Effector CD4-positive, alpha-beta T cell (primary cell): Measurements from ENCODE around the gene PRKCZ.
"Not testable (repeated sequence)": the region's sequence is repeated elsewhere in the genome, so short reads cannot be mapped to it uniquely, and the experiment has no call there.

ENCODE experiments used
- DNase-seq: peaks from one replicate; pipeline ENCODE4 v3.0.0-alpha.2; 2020

PRKCZ gene

GRCh38 chr1:2103901-2104590, 53.8 kb downstream of the PRKCZ start:
- no peak for DNase-seq

DNA sequence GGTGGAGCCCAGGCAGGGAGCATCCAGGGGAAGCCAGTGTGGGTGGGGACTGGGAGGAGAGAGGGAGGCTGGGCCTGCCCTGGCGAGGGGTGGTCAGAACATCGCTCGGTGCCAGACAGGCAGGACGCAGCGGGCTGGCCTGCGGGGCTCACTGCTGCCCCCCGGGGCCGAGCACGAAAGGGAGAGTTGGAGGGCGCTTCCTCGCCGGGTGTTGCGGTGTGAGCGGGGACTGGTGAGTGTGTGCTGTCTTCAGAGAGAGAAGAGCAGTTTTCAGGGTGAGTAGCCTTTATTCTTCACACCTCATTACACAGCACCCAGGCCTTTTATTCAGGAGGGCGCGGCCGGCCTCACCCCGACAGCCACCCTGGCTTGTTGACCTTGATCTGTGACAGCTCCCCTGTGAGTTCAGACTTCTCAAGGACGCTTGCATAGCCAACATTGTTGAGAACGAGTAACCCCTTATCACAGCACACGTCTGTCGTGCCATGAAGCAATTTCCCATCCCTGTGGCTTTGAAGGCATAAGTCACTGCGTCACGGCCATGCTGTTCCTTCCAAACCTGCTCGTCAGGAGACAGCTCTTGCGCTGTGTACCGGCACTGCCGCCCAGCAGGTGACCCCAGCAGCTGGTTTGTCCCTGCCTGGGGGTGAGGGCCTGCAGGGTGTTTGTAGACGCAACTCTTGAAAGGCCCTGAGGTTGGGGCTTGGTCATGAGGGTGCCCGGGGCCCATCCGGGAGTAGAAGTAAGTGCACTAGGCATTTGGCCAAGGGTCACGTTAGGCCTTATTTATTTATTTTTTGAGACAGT, 54.6 kb downstream of the PRKCZ start:
- DNase-seq: no peak

- no peak for DNase-seq
These were observed 55.7 kb downstream of the PRKCZ start for GRCh38 chr1:2105781-2106524.

- DNase-seq: no peak
These were observed 56.6 kb downstream of the PRKCZ start for GRCh38 chr1:2106659-2107405.

GRCh38 chr1:2107586-2108212, 57.5 kb downstream of the PRKCZ start:
- no peak for DNase-seq

DNA sequence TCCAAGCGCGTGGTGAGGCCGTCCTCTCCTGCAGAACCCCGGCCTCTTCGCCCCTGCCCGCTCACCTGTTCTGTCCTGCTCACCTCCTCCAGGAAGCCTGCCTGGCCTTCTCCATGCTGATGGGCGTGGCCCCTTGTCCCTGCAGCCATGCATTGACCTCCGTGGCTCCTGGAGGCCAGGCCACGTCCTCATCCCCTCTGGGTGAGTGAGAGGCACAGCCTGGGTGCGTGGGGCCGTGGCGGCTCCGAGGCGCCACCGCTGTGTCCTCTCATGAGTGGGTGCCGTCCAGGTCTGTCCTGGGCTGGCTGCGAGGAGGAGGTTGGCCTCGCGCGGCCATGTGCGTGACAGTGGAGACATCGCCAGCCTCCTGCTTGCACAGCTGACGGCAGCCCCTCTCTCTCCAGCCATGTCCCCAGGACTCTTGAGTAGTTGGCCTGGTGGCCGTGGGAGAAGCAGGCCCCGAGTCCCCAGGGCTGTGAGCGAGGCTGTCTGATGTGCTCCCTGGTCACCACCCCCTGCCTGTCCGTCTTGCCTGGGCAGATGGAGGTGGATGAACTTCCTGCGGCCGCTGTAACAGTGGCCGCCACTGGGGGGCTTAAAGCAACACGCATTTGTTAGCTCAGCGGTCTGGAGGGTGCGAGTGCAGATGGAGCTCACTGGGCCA, 58.1 kb downstream of the PRKCZ start:
- DNase-seq: no peak

GRCh38 chr1:2108877-2109580, 58.8 kb downstream of the PRKCZ start:
- DNase-seq: no peak

DNA sequence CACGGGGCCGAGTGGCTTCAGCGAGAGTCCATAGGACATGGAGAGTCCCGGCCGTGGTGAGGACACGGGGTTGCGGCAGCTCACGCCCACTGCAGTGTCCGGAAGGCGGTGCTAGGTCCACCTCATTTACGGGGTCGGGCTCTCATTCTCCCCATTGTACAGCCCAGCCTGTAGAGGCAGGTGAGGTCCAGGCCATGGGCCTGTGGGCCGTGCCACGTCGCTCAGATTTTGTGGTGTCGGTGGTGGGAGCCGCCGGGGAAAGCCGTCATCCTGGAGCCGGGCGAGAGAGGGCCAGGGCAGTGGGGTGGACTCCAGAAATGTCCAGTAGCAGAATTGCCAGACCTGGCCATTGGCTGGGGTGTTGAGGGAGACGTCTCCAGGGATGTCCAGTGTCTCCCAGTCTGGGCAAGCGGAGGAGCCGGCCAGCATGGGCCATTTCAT, 59.4 kb downstream of the PRKCZ start:
- no peak for DNase-seq

GRCh38 chr1:2110191-2110737, 60.1 kb downstream of the PRKCZ start:
- DNase-seq: no peak

DNA sequence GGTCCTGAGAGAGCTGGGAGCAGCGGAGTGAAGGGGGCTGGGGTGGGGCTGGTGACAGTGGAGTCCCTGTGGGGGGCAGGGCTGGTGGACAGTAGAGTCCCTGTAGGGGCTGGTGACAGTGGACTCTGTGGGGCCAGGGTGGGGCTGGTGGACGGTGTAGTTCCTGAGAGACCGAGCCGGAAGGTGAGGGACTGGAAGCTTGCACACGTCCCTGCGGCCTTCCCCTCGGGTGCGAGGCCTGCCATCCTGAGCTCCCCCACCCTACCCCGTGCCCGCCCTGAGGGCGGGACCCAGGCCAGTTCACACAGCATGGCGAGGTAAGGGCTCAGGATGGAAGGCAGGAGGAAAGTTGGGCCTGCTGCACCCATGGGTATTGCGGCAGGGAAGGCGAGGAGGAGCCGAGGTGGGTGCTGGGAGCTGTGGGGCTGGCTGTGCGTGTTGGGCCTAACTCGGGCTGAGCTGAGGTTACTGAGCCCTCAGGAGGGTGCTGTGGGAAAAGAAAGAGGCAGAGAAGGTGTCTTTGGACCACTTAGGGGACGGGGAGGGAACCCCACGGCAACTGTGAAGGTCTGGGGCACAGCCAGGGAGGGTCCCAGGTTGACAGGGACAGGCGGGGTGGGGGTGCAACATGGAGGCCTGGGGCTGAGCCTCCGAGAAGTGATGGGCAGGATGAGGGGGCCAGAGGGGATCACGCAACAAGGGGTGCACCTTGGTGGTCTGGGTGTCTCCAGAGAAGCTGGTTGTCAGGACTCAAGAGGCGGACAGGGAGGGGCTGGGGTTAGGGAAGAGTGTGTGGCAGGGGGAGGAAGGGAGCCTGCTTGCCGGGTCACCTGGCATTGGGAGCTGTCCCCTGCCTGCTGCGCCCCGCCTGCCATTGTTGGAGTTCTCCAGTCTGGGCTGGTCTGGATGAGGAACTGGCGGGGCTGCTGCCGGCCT, 60.8 kb downstream of the PRKCZ start:
- no peak for DNase-seq

DNA sequence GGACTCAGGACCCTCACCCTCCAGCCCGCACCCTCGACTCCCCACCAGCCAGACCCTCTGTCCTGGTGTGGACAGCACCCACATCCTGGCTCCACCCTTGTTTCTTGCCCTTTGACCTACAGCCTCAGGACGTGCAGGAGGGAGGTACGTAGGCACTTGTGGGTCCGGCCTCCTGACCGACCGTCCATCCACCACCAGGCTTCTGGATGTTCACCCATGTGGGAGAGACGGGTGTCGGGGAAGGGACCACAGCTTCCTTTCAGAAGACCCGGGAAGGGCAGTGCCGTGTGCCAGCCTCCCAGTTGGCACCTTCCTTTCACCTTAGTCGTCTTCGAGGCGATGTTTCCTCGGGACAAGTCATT, 61.4 kb downstream of the PRKCZ start:
- DNase-seq: no peak

- DNase-seq: no peak
These were observed 62.1 kb downstream of the PRKCZ start for GRCh38 chr1:2112280-2112701.

DNA sequence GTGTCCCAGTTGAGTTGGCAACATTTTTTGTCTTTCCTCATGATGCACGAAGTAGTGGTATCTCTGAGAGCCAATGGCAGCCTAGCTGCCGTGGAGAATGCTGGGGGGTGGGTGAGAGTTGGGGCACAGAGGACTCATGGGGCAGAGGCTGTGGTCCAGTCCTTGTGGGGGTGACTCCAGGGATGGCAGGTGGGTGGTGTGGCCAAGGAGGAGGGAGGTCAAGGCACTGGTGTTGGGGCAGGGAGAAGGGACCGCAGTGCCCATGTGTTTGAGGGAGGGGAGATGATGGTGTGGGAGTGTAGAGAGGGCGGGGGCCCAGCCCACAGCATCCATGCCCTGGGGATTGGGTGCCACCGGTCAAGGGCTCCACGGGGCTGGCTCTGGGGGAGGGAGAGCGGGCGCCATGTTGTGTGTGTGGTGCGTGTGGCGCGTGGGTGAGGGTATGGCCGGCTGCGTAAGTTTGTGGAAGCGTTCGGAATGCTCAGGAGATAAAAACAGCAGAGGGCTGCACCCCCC, 63.5 kb downstream of the PRKCZ start:
- no peak for DNase-seq

DNA sequence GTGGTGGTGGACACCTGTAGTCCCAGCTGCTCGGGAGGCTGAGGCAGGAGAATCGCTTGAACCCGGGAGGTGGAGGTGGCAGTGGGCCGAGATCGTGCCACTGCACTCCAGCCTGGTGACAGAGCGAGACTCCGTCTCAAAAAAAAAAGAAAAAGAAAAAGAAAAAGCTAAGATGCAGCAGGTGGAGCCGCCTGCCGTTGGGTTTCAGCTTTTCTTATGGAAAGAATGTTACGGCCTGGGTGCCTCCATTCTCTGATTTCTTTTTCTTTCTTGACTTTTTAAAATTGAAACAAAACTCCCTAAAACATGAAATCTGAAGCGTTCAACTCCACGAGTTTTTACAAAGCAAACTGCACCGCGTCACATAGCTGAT, 64.4 kb downstream of the PRKCZ start:
- DNase-seq: not testable (repeated sequence)

GRCh38 chr1:2115008-2115641, 64.9 kb downstream of the PRKCZ start:
- no peak for DNase-seq

DNA sequence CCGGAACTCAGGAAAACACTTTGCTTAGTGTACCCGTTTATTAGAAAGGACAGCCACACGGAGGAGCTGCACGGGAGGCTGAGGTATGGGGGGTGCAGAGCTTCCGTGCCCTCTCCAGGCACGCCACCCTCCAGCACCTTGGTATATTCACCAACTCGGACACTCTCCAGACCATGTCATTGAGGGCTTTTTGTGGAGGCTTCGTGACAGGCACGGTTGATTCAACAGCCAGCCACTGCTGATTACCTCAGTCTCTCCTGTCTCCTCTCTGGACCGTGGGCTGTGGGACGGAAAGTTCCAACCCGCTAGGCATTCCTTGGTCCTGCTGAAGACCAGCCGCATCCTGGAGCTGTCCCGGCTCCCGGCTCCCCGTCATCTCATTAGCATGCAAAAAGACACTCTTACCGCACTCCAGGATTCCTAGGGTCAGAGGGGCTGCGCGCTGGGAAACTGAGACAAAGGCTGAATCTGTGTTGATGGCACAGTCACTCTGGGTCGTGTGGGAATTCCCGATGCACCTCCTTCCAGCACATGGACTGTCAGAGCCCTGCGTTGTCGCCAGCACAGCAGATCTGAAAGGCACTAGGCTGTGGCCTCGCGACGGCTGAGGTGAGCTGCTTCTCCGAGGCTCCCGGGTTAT, 65.6 kb downstream of the PRKCZ start:
- DNase-seq: no peak

DNA sequence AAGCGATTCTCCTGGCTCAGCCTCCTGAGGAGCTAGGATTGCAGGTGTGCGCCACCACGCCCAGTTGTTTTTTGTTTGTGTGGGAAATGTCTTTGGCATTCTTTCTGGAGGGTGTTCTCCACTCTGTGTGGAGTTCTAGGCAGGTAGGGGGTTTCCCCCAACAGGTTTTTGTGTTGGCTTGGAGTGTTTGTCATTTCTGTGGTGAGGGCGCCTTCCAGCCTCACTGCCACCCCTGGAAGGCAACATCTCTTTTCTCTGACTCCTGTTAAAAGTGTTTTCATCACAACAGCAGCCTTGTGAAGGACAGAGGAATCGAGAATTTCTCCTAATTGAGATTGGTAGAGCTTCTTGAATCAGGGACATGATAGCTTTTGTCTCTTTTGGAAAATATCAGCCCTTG, 69.7 kb downstream of the PRKCZ start:
- no peak for DNase-seq

GRCh38 chr1:2121101-2121691, 71.0 kb downstream of the PRKCZ start:
- no peak for DNase-seq
